Spleen (tissue), 7 donors: ENCODE measurements around the gene DLGAP5.

Experiments used
- POLR2A ChIP-seq, 3 donors: fragments of 450-650 bp; IDR thresholded peaks; one replicate each; pipeline ENCODE4 v1.5.1; 2017; ENCODE audit warnings: antibody characterized with exemption in 3 of 3, mild to moderate bottlenecking in 1 of 3
- TF ChIP-seq, protein P1 (sequence below), 11 experiments: fragments of 200-600 bp in 7 of 11; fragments of 450-650 bp in 4 of 11; sonication (generic) in 4 of 11; IDR thresholded peaks in 8 of 11; conservative IDR thresholded peaks in 3 of 11; 1 replicate in 7 of 11; 2 replicates in 4 of 11; pipeline versions ENCODE4 v1.4.0 to v1.8.0; 2016 to 2021; ENCODE audit warnings: antibody characterized with exemption in 11 of 11, inconsistent platforms in 4 of 11, mild to moderate bottlenecking in 1 of 11
- donor health status: DM: no; HTN: no; CAD: no; lungs with moderate emphysema.
- donor health status: DM: no; HTN: no; CAD: no.
- donor health status: DM: no; HTN: no; CAD: no.

DNA sequence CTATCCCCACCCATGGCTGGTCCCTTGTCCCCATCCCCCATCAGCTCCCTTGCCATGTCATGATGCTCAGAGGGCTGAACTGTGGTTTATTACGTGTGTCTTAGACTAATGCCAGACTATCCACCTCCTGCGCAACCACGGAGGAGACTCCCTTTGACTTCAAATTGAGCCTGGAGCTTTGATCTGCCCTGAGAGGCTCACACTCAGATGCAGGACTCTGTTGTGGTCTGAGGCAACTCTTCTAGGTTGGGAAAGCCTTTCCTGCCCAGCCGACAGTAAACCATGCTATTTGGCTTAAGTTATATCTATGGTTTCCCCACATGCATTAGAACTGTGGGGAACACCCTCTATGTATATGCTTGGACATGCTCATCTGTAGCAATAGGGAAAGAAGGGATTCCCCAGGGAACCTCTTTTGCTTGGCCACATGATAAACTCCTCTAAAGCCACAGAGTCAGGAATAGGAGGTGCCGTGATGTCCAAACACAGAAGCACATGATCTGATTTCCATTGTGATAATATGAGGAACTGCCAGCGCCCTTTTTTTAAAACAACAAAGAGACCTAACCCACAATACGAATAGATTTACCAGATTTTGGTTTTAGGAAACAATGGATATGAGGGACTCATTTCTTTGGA, 73.5 kb downstream of the DLGAP5 start:
- TF ChIP-seq, protein P1, sequence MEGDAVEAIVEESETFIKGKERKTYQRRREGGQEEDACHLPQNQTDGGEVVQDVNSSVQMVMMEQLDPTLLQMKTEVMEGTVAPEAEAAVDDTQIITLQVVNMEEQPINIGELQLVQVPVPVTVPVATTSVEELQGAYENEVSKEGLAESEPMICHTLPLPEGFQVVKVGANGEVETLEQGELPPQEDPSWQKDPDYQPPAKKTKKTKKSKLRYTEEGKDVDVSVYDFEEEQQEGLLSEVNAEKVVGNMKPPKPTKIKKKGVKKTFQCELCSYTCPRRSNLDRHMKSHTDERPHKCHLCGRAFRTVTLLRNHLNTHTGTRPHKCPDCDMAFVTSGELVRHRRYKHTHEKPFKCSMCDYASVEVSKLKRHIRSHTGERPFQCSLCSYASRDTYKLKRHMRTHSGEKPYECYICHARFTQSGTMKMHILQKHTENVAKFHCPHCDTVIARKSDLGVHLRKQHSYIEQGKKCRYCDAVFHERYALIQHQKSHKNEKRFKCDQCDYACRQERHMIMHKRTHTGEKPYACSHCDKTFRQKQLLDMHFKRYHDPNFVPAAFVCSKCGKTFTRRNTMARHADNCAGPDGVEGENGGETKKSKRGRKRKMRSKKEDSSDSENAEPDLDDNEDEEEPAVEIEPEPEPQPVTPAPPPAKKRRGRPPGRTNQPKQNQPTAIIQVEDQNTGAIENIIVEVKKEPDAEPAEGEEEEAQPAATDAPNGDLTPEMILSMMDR (IDR thresholded peaks at IDR 0.05 in 8 of 11, conservative IDR thresholded peaks at IDR 0.05 in 3 of 11) = no peak
- TF ChIP-seq POLR2A (IDR thresholded peaks at IDR 0.05) = no peak
